Fibroblast of the aortic adventitia (primary cell): ENCODE results near the gene CHSY3. TPM values are rescaled to one million over a fixed set of nuclear protein-coding genes. Genes with fewer than 3 reads are reported as not detected.

Source experiments
- DNase-seq: peaks from one replicate; pipeline ENCODE4 v3.0.0-alpha.2; 2010; ENCODE audit warnings: low read depth
- H3K4me3 ChIP-seq: 2 replicates; pipeline ENCODE4 v1.5.1; 2011; ENCODE audit warnings: low read depth, mild to moderate bottlenecking, control low read depth, low read length, moderate library complexity
- total RNA-seq: library from RNA; depleted of rRNA; stranded (reverse); fragments of >200 nt; gene quantifications from 2 replicates; pipeline ENCODE4 v1.2.3, GENCODE V29; 2012; ENCODE audit warnings: low replicate concordance
- TF ChIP-seq, protein P1 (sequence below): IDR thresholded peaks from 2 replicates; pipeline ENCODE4 v1.5.1; 2011; ENCODE audit warnings: mild to moderate bottlenecking, low read length, control low read depth, inconsistent platforms; ENCODE audit not compliant: insufficient read depth

The CHSY3 gene
- total RNA-seq, 1 donor: 2.9 TPM

DNA sequence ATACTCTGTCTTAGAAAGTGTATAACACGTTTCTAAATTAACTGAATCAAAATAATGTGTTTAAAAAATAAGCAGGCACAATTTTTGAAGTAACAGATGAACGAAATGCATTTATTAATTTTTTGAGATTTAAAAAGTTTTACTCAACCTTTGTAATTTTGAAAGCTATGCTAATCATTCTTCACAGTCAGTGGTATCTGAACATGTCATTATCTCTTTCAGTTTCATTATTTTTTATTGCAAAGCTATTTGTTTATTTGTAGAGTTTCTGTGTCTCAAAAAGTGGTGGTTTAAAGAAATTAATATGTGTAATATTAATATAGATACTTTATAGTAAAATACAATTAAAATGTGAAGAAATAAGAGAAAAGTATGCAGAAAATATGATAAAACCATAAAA, 11.2 kb downstream of the CHSY3 start:
- no peak for DNase-seq
- TF ChIP-seq, protein P1, sequence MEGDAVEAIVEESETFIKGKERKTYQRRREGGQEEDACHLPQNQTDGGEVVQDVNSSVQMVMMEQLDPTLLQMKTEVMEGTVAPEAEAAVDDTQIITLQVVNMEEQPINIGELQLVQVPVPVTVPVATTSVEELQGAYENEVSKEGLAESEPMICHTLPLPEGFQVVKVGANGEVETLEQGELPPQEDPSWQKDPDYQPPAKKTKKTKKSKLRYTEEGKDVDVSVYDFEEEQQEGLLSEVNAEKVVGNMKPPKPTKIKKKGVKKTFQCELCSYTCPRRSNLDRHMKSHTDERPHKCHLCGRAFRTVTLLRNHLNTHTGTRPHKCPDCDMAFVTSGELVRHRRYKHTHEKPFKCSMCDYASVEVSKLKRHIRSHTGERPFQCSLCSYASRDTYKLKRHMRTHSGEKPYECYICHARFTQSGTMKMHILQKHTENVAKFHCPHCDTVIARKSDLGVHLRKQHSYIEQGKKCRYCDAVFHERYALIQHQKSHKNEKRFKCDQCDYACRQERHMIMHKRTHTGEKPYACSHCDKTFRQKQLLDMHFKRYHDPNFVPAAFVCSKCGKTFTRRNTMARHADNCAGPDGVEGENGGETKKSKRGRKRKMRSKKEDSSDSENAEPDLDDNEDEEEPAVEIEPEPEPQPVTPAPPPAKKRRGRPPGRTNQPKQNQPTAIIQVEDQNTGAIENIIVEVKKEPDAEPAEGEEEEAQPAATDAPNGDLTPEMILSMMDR: no peak

DNA sequence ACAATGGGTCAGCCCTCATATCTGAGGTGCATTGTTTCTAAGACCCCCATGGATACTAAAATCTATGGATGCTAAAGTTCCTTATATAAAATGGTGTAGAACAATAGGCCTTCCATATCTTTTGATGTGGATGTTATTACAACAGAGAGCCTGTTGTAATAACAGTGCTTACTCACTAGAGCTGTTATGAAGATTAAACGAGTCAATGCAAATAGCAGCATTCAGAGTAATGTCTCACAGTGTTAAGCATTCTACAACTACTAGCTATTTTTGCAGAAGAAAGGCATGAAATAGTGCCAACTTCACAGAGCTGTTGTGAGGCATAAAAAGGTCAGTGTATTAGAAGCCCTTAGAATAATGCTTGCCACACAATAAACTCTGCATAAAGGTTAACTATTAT, 13.0 kb downstream of the CHSY3 start:
- peak; percentile 40 for DNase-seq
- no peak overlapping the region for H3K4me3 ChIP-seq
- TF ChIP-seq, protein P1: no peak

More for the DNA sequence above, 11.2 kb downstream of the CHSY3 start:
- no peak overlapping the region for H3K4me3 ChIP-seq

DNA sequence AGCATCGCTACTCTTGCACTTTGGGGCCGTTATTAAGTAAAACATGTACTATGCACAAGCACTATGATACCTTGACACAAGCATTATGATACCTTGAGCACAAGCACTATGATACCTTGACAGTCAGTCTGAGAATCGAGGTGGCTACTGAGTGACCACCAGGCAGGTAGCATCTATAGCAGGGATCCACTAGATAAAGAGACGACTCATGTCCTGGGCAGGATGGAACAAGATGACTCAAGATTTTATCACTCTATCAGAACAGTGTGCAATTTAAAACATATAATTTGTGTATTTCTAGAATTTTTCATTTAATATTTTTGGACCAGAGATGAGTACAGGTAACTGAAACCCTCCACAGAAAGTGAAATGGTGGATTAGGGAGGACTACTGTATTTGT, 16.9 kb downstream of the CHSY3 start:
- TF ChIP-seq, protein P1: no peak
- no peak for DNase-seq
- no peak overlapping the region for H3K4me3 ChIP-seq

DNA sequence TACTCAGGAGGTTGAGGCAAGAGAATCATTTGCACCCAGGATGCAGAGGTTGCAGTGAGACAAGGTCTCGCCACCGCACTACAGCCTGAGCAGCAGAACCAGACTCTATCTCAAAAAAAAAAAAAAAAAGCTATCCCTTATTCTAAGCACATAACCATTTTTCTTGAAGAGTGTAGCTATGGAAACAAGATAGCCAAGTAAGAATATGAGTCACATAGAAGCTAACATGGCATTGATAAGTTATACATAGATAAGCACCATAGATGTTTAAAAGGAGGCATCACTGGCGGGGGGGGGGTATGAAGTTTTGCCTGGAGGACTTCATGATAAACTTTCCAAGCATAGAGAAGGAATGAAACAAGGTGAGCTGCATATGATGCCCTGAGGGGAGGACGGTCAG, 26.0 kb downstream of the CHSY3 start:
- H3K4me3 ChIP-seq: no peak overlapping the region
- TF ChIP-seq, protein P1: no peak
- peak; percentile 35 for DNase-seq

DNA sequence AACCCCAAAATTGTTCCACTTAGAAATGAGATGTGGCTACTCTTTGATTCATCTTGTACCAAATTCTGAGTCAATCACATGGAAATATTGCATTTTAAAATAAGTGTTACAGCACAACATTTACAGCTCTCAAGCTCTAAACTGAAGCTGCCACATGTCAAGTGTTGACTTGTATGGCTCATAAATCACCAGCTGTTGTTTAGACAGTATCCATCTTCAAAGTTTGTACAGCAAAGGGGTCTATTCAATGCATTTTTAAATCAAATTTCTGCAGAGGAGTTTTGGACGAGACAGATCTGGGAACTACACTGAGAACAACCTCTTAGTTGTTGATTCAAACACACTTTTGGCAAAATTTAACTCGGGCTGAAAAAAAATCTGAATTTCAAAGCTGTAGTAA, 31.4 kb downstream of the CHSY3 start:
- no peak for DNase-seq
- H3K4me3 ChIP-seq: no peak overlapping the region
- TF ChIP-seq, protein P1: no peak

DNA sequence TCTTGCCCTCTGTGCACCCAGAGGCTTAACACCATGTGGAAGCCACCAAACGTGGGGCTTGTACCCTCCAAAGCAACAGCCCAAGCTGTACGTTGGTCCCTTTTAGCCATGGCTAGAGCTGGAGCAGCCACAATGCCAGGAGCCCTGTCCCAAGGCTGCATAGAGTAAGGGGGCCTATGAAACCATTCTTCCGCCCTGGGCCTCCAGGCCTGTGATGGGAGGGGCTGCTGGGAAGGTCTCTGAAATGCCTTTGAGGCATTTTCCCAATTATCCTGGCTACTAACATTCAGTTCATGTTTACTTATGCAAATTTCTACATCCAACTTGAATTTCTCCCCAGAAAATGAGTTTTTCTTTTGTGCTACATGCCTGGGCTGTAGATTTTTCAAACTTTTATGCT, 33.8 kb downstream of the CHSY3 start:
- TF ChIP-seq, protein P1: no peak
- no peak overlapping the region for H3K4me3 ChIP-seq
- no peak for DNase-seq

DNA sequence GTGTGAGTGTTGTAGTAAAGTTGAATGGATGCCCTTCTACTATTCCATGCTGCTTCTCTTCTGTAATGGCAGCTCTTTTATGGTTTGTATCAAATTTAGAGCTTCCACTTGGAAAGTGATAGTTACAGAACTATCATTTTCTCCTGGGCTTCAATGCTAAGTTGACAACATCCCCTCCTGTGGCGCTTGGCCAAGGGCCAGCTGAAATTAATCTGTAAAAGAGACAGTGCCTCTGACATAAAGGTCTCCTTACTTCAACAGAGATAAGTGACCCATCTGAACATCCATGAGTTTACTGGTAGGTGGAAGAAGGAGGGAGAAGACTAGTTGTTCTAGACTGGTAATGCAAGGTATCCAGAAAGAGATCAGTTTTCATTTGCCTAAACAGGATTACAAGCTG, 39.7 kb downstream of the CHSY3 start:
- no peak overlapping the region for H3K4me3 ChIP-seq
- no peak for DNase-seq
- TF ChIP-seq, protein P1: no peak
